GM21528 (cell line): Measurements from ENCODE around the gene BMS1.
"Not testable (repeated sequence)": the region's sequence is repeated elsewhere in the genome, so short reads cannot be mapped to it uniquely, and the experiment has no call there.

Experiments used
- ATAC-seq: cut with Tn5 transposase; IDR thresholded peaks from one replicate; pipeline ENCODE4 v1.9.1; 2021; ENCODE audit warnings: mild to moderate bottlenecking, moderate library complexity; ENCODE audit not compliant: unreplicated experiment, low FRiP score

Gene BMS1, protein sequence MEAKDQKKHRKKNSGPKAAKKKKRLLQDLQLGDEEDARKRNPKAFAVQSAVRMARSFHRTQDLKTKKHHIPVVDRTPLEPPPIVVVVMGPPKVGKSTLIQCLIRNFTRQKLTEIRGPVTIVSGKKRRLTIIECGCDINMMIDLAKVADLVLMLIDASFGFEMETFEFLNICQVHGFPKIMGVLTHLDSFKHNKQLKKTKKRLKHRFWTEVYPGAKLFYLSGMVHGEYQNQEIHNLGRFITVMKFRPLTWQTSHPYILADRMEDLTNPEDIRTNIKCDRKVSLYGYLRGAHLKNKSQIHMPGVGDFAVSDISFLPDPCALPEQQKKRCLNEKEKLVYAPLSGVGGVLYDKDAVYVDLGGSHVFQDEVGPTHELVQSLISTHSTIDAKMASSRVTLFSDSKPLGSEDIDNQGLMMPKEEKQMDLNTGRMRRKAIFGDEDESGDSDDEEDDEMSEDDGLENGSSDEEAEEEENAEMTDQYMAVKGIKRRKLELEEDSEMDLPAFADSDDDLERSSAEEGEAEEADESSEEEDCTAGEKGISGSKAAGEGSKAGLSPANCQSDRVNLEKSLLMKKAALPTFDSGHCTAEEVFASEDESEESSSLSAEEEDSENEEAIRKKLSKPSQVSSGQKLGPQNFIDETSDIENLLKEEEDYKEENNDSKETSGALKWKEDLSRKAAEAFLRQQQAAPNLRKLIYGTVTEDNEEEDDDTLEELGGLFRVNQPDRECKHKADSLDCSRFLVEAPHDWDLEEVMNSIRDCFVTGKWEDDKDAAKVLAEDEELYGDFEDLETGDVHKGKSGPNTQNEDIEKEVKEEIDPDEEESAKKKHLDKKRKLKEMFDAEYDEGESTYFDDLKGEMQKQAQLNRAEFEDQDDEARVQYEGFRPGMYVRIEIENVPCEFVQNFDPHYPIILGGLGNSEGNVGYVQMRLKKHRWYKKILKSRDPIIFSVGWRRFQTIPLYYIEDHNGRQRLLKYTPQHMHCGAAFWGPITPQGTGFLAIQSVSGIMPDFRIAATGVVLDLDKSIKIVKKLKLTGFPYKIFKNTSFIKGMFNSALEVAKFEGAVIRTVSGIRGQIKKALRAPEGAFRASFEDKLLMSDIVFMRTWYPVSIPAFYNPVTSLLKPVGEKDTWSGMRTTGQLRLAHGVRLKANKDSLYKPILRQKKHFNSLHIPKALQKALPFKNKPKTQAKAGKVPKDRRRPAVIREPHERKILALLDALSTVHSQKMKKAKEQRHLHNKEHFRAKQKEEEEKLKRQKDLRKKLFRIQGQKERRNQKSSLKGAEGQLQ

GRCh38 chr10:42782446-42783180 lies at the start of gene BMS1:
Gene BMS1, plus strand, starts transcription at chr10:42782795. Its CDS starts 1,600 bp downstream, at chr10:42784395.
- ATAC-seq = peak; percentile 99

- ATAC-seq = no peak
Measured at GRCh38 chr10:42734536-42734935, 48.1 kb upstream of the BMS1 start.

DNA sequence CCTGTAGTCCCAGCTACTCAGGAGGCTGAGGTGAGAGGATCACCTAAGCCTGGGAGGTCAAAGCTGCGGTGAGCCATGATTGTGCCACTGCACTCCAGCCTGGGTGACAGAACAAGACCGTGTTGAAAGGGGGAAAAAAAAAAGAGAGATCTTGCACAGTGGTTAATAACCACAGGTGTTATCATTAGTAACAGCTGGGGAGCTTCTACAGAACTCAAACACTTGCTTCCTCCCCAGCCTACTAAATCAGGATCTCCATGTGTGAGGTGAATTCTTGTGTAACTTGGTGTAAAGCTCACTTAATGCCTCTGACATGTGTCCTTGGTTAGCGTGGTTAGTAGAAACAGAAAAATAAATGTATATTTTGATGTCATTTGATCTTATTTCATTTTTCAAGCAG lies 43.9 kb upstream of the BMS1 start:
- no peak for ATAC-seq

- ATAC-seq = not testable (repeated sequence)
Measured at GRCh38 chr10:42741536-42741935, 41.1 kb upstream of the BMS1 start.

GRCh38 chr10:42743697-42744096 lies 38.9 kb upstream of the BMS1 start:
- ATAC-seq = no peak

DNA sequence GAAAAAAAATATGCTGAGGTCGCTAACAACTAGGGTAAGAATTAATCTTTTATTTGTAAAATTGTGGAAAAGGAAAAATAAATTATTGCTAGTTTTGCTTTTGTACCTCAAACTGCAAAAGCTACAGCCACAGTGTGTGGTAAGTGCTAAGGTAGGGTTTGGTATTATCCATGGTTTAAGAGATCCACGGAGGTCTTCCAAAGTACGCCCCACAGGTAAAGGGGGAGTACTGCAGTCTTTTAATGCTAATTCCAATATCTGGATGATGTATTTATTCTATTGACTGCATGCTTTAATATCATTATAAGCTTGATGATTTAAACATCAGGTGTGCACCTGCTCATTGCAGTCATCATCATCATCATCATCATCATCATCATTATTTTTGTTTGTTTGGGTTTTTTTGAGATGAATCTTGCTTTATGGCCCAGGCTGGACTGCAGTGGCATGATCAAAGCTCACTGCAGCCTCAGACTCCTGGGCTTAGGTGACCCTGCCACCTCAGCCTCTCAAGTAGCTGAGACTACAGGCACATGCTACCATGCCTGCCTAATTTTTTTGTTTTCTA lies 38.4 kb upstream of the BMS1 start:
- ATAC-seq = no peak

DNA sequence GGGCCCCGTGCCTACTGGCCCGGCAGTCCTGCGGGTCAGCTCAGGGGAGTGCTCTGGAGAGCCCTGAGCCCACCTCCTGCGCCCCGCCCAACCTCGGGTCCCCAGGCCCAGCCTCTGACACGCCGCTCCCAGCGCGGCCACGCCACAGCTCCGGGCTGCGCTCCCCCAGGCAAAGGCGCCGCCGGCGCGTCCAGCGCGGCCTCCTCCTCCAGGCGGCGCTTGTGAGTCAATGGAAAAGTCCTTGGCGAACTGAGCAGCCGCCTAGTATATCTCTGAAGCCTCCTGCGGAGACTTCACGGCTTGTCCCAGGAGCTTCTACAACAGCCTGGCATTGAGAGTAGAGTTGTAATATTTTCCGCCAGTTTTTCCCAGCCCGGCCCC lies 29.5 kb upstream of the BMS1 start:
- no peak for ATAC-seq

GRCh38 chr10:42753507-42754154 lies 29.0 kb upstream of the BMS1 start:
- no peak for ATAC-seq

- no peak for ATAC-seq
Measured at GRCh38 chr10:42754155-42755027, 28.2 kb upstream of the BMS1 start.

- no peak for ATAC-seq
Measured at GRCh38 chr10:42755028-42755451, 27.6 kb upstream of the BMS1 start.

DNA sequence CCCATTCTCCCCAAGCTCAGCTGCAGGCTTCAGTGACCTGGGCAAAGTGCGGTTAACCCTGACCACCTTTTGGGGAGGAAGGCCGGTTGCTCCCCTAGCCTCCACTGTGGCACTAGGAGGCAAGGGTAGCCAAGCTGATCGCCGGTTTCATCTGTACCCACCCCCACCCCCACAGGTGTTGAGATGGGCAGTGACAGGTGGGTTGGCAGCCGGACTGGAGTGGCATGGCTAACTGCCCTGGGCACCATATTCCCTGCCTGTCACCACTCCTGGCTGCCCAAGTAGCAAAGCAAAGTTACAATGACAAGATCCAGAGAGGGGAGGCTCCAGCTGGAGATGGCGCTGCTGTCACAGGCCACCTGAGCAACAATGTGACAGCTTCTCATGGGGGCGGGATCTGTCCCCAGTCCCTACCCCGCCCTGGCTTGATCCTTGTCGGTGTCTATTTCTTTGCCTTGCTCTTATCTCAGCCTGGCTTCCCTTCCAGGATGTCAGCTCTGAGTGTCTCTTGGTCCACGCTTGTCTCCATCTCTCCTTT lies 27.0 kb upstream of the BMS1 start:
- no peak for ATAC-seq

DNA sequence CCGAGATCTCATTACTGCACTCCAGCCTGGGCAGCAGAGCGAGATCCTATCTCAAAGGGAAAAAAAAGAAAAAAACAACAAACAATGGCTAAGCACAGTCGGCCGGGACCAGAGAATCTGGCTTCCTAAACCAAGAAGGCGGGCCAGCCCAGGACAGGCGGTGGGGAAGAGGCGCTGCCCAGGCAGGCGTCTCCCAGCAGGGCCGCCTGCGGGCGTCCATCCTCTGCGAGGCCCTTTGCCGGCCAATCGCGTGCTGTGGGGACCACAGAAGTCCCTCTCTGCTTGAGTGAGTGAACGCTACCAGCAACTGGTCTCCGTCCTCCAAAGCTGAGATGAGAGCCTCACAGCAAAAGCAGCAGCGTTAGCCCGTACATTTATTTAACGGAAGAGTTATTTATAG lies 14.7 kb upstream of the BMS1 start:
- ATAC-seq = no peak

DNA sequence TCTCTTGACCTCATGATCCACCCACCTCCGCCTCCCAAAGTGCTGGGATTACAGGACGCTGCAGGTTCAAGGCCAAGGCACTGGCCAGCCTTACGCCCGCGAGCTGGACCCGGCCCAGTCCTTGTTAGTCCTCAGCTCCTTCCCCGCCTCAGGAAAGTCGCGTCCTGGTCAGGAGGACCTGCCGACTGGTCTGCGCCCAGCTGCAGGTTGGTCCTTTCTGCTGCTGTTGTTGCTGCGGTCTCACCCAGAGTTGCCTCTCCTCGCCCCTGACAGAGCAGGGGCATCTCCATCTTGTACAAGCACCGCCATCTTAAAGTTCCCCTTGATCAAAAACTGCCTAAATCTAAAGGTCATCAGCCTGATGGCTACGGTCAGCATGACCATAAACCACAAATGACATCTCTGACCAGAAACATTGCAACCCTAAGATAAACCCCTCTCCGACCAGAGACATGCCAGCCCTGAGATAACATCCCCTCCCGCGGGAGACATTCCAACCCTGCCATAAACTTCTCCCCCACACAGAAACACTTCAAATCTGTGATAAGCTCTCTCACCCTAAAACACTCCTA lies 13.9 kb upstream of the BMS1 start:
- ATAC-seq = no peak

DNA sequence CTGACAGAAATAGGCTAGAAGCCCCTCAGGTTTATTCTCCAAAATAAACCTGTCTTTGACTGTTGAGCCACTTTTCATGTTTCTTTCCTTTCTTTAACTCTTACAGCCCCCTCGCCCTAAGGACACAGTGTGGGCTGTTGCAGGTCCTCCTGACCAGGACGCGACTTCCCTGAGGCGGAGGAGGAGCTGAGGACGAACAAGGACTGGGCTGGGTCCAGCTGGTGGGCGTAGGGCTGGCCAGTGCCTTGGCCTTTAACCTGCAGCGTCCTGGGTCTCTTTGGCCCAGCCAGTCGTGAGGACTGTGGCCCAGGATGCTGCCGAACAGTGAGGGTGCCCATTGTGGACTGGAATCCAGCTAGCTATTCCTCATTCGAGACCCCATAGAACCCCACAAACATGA lies 13.4 kb upstream of the BMS1 start:
- no peak for ATAC-seq

DNA sequence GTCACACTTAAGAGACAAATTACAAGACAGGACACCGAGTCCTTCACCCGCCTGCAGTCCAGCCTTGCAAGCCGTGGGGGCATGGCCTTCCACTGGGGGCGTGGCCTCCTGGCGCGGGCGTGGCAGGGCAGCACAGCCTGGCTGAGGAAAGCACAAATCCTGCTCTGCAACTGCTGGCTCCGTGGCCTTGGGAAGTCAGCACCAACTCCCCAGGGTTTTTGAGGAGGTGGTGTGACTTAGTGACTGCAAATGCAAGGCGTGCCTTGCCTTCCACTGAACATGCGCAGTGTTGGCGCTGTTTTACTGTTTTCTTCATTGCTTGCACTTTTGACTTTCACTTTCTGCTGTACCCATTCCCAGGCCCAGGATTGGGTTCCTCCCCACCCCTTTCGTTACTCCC lies 12.9 kb upstream of the BMS1 start:
- no peak for ATAC-seq

DNA sequence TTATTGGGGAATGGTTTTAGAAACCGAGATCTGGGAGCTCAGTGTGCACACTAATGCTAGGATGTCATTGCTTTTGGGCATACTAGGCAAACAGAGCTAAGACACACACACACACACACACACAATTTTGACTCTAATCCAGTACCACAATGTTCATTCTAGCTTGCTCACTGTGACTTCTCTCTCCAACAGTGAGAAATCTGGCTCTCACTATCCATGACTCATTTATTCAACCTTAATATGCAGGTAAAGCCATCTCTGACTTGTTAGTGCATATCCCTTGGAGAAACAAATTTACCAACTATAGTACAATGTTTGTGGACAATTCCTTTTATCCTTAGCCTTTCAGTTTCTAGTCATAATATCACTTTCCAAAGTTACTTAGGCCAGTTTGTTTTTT lies 5.9 kb upstream of the BMS1 start:
- ATAC-seq = no peak

DNA sequence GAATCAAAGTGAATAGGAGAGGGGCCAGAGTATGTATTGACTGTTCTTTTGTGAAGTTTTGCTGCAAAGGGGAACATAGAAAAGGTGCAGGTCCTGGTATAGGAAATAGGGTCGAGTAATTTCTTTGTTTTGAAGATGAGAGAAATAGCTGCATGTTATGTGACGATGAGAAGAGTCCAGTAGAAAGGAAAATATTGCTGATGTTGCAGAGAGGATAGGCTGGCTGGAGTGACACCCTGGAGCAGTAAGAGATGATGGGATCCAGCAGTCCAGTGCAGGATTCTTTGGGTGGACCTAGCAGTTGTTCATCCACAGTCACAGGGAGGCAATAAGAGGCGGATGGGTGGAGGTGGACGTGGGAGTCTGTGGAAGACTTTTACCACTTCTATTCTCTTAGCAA lies 2.1 kb upstream of the BMS1 start:
- no peak for ATAC-seq
